Thoracic aorta (tissue), 2 donors: ENCODE measurements around the gene TRRAP. TPM values are rescaled to one million over a fixed set of nuclear protein-coding genes. Genes with fewer than 3 reads are reported as not detected.

ENCODE experiments used
- ATAC-seq: fragments of 150-250 bp; one replicate; pipeline ENCODE4 v1.8.0; 2017; ENCODE audit warnings: low read depth; ENCODE audit not compliant: insufficient number of reproducible peaks, low FRiP score
- DNase-seq: peaks from one replicate; pipeline ENCODE4 v3.0.0-alpha.2; 2020; ENCODE audit warnings: low spot score
- H3K27ac ChIP-seq, 2 donors: fragments of 200-600 bp; sonication (generic); 1 replicate in 1 of 2; 2 replicates in 1 of 2; pipeline ENCODE4 v1.5.1; 2016; ENCODE audit warnings: mild to moderate bottlenecking in 2 of 2, moderate library complexity in 2 of 2
- H3K27me3 ChIP-seq: fragments of 200-600 bp; sonication (generic); replicated peaks from 2 replicates; pipeline ENCODE4 v1.6.0; 2016; ENCODE audit warnings: mild to moderate bottlenecking; ENCODE audit not compliant: insufficient read depth
- H3K36me3 ChIP-seq: fragments of 200-600 bp; sonication (generic); one replicate; pipeline ENCODE4 v1.5.1; 2016
- H3K4me1 ChIP-seq, 2 donors: fragments of 200-600 bp; sonication (generic); 1 replicate in 1 of 2; 2 replicates in 1 of 2; pipeline versions ENCODE4 v1.5.1 to v1.6.0; 2016; ENCODE audit warnings: low read depth in 2 of 2, mild to moderate bottlenecking in 1 of 2; ENCODE audit not compliant: control insufficient read depth in 1 of 2
- H3K4me3 ChIP-seq: fragments of 200-600 bp; sonication (generic); 2 replicates; pipeline ENCODE4 v1.5.1; 2016; ENCODE audit warnings: mild to moderate bottlenecking
- H3K9me3 ChIP-seq: fragments of 200-600 bp; sonication (generic); 2 replicates; pipeline ENCODE4 v1.5.1; 2016
- total RNA-seq, 2 donors: library from RNA; depleted of rRNA; stranded (reverse); fragments of >200 nt; gene quantifications; one replicate each; pipeline versions ENCODE4 v1.1.0 to v1.2.3, GENCODE V29; 2016
- TF ChIP-seq, protein P1 (sequence below): fragments of 200-600 bp; sonication (generic); IDR thresholded peaks from one replicate; pipeline ENCODE4 v1.5.1; 2019; ENCODE audit warnings: antibody characterized with exemption

The TRRAP gene
- total RNA-seq, 2 donors from 2014 or later, result 44.8 to 49.5 TPM

DNA sequence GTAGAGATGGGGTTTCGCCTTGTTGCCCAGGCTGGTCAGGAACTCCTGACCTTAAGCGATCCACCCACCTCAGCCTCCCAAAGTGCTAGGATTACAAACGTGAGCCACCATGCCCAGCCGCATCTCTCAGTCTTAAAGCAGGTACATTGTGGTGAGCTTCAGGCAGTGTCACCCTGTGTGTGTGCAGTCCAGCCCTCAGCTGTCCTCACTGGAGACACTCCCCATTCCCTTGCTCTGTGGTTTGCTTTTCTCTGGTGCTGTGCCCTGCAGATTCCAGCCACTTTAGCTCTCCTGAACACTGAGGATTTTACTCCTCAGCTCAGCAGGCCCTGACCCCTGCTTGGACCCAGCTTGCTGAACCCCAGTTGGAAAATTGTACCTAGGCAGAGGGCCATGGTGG lies 6.1 kb downstream of the TRRAP start:
- peaks cover 29% of the 10 kb centered on the region for H3K36me3 ChIP-seq
- ATAC-seq, result no peak
- TF ChIP-seq, protein P1, sequence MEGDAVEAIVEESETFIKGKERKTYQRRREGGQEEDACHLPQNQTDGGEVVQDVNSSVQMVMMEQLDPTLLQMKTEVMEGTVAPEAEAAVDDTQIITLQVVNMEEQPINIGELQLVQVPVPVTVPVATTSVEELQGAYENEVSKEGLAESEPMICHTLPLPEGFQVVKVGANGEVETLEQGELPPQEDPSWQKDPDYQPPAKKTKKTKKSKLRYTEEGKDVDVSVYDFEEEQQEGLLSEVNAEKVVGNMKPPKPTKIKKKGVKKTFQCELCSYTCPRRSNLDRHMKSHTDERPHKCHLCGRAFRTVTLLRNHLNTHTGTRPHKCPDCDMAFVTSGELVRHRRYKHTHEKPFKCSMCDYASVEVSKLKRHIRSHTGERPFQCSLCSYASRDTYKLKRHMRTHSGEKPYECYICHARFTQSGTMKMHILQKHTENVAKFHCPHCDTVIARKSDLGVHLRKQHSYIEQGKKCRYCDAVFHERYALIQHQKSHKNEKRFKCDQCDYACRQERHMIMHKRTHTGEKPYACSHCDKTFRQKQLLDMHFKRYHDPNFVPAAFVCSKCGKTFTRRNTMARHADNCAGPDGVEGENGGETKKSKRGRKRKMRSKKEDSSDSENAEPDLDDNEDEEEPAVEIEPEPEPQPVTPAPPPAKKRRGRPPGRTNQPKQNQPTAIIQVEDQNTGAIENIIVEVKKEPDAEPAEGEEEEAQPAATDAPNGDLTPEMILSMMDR, result no peak

GRCh38 chr7:98887038-98887437 lies 8.7 kb downstream of the TRRAP start:
- Histone ChIP-seq H3K9me3 (no peaks in the 10 kb centered on the region), H3K36me3 (peaks cover 37% of the 10 kb centered on the region), H3K4me3 (no peak overlapping the region), H3K27ac (no peak overlapping the region), H3K27me3 (no peaks in the 10 kb centered on the region), H3K4me1 (no peaks in the 10 kb centered on the region)
- DNase-seq (no peak), ATAC-seq (no peak)
- TF ChIP-seq, protein P1, result no peak

More for the DNA sequence above, 6.1 kb downstream of the TRRAP start:
- Histone ChIP-seq H3K9me3 (no peaks in the 10 kb centered on the region), H3K27ac (no peak overlapping the region), H3K4me3 (no peak overlapping the region), H3K27me3 (no peaks in the 10 kb centered on the region), H3K4me1 (peaks cover 6 to 9% of the 10 kb centered on the region in 2 donors)
- no peak for DNase-seq

GRCh38 chr7:98892609-98893008 lies 14.3 kb downstream of the TRRAP start:
- DNase-seq (no peak), ATAC-seq (no peak)
- Histone ChIP-seq H3K36me3 (peaks cover 49% of the 10 kb centered on the region), H3K27me3 (no peaks in the 10 kb centered on the region), H3K4me1 (no peaks in the 10 kb centered on the region), H3K4me3 (no peak overlapping the region), H3K27ac (no peak overlapping the region), H3K9me3 (no peaks in the 10 kb centered on the region)
- TF ChIP-seq, protein P1, result no peak

GRCh38 chr7:98899816-98900215 lies 21.5 kb downstream of the TRRAP start:
- no peak overlapping the region for H3K27ac ChIP-seq
- TF ChIP-seq, protein P1, result no peak
- ATAC-seq (no peak), DNase-seq (no peak)
- H3K36me3 ChIP-seq, result peaks cover 72% of the 10 kb centered on the region
- no peak overlapping the region for H3K4me3 ChIP-seq
- H3K9me3 ChIP-seq, result no peaks in the 10 kb centered on the region
- no peaks in the 10 kb centered on the region for H3K27me3 ChIP-seq
- no peaks in the 10 kb centered on the region for H3K4me1 ChIP-seq

- no peak for DNase-seq
- Histone ChIP-seq H3K36me3 (peaks cover 80% of the 10 kb centered on the region), H3K4me3 (no peak overlapping the region), H3K9me3 (no peaks in the 10 kb centered on the region), H3K27me3 (no peaks in the 10 kb centered on the region), H3K27ac (no peak overlapping the region), H3K4me1 (no peaks in the 10 kb centered on the region)
- TF ChIP-seq, protein P1, result no peak
- no peak for ATAC-seq
These were observed 22.5 kb downstream of the TRRAP start for GRCh38 chr7:98900815-98901214.
